Activated T-helper 17 cell treated with anti-CD3 and anti-CD28 coated beads, Interleukin-2, amount 50 U/mL, for 72 hours (primary cell): Measurements from ENCODE around the gene RXRB. TPM values are rescaled to one million over a fixed set of nuclear protein-coding genes. Genes with fewer than 3 reads are reported as not detected.
A peak's percentile ranks its signal among the peaks of the same experiment; 100 is the strongest.

Source experiments
- ATAC-seq: fragments of 150-1000 bp; cut with Tn5 transposase; replicated peaks from 2 replicates; pipeline ENCODE4 v1.10.0; 2021; ENCODE audit warnings: mild to moderate bottlenecking, moderate library complexity
- H3K27ac Mint-ChIP-seq: one replicate; pipeline ENCODE4 v1.8.0; 2022; ENCODE audit warnings: mixed read lengths
- H3K27me3 Mint-ChIP-seq: one replicate; pipeline ENCODE4 v1.8.0; 2022; ENCODE audit warnings: mixed read lengths
- H3K36me3 Mint-ChIP-seq: one replicate; pipeline ENCODE4 v1.8.0; 2022; ENCODE audit warnings: low read depth, mild to moderate bottlenecking, mixed read lengths
- H3K4me1 Mint-ChIP-seq: one replicate; pipeline ENCODE4 v1.8.0; 2022; ENCODE audit warnings: mixed read lengths
- H3K4me3 Mint-ChIP-seq: one replicate; pipeline ENCODE4 v1.8.0; 2022; ENCODE audit warnings: mild to moderate bottlenecking, mixed read lengths
- H3K9me3 Mint-ChIP-seq: one replicate; pipeline ENCODE4 v1.8.0; 2022; ENCODE audit warnings: mixed read lengths
- total RNA-seq, 2 donors: library from RNA; stranded (reverse); gene quantifications; one replicate each; pipeline ENCODE4 v1.2.3, GENCODE V29; 2022

Gene RXRB
- total RNA-seq, 2 donors from 2014 or later = 31.0 to 68.7 TPM

- H3K36me3 Mint-ChIP-seq = peaks cover 6% of the 10 kb centered on the region
- H3K27me3 Mint-ChIP-seq = peaks cover 13% of the 10 kb centered on the region
- peak overlapping the region; percentile 74 for H3K4me3 Mint-ChIP-seq
- H3K4me1 Mint-ChIP-seq = peaks cover 33% of the 10 kb centered on the region
- ATAC-seq = peak; percentile 52
- H3K9me3 Mint-ChIP-seq = peaks cover 14% of the 10 kb centered on the region
- peak overlapping the region; percentile 87 for H3K27ac Mint-ChIP-seq
These were observed 17.3 kb downstream of the RXRB start for GRCh38 chr6:33183071-33183683.

GRCh38 chr6:33181141-33181540, 19.3 kb downstream of the RXRB start:
- no peak overlapping the region for H3K27ac Mint-ChIP-seq

GRCh38 chr6:33178755-33179475, 21.6 kb downstream of the RXRB start:
- H3K9me3 Mint-ChIP-seq = peaks cover 14% of the 10 kb centered on the region
- H3K36me3 Mint-ChIP-seq = peaks cover 6% of the 10 kb centered on the region
- H3K4me3 Mint-ChIP-seq = no peak overlapping the region
- peaks cover 9% of the 10 kb centered on the region for H3K27me3 Mint-ChIP-seq
- ATAC-seq = no peak
- no peak overlapping the region for H3K27ac Mint-ChIP-seq
- H3K4me1 Mint-ChIP-seq = peaks cover 14% of the 10 kb centered on the region

More at GRCh38 chr6:33181141-33181540, 19.3 kb downstream of the RXRB start:
- ATAC-seq = no peak
- Mint-ChIP-seq H3K27me3 (no peaks in the 10 kb centered on the region), H3K4me1 (peaks cover 24% of the 10 kb centered on the region), H3K36me3 (peaks cover 6% of the 10 kb centered on the region), H3K4me3 (no peak overlapping the region), H3K9me3 (peaks cover 14% of the 10 kb centered on the region)

- ATAC-seq = no peak
- Mint-ChIP-seq H3K9me3 (peaks cover 3% of the 10 kb centered on the region), H3K4me3 (no peak overlapping the region), H3K27ac (no peak overlapping the region), H3K4me1 (peaks cover 2% of the 10 kb centered on the region), H3K36me3 (no peaks in the 10 kb centered on the region), H3K27me3 (peaks cover 9% of the 10 kb centered on the region)
These were observed 22.7 kb downstream of the RXRB start for GRCh38 chr6:33177552-33178446.

- Mint-ChIP-seq H3K9me3 (no peaks in the 10 kb centered on the region), H3K27me3 (peaks cover 12% of the 10 kb centered on the region), H3K36me3 (no peaks in the 10 kb centered on the region), H3K4me3 (no peak overlapping the region), H3K27ac (no peak overlapping the region), H3K4me1 (no peaks in the 10 kb centered on the region)
- no peak for ATAC-seq
These were observed 23.6 kb downstream of the RXRB start for GRCh38 chr6:33176906-33177305.

GRCh38 chr6:33175436-33176069, 24.9 kb downstream of the RXRB start:
- Mint-ChIP-seq H3K4me1 (no peaks in the 10 kb centered on the region), H3K27me3 (peaks cover 12% of the 10 kb centered on the region), H3K36me3 (no peaks in the 10 kb centered on the region), H3K27ac (peak overlapping the region; percentile 25), H3K4me3 (no peak overlapping the region), H3K9me3 (no peaks in the 10 kb centered on the region)
- ATAC-seq = no peak

GRCh38 chr6:33174784-33175183, 25.7 kb downstream of the RXRB start:
- peaks cover 12% of the 10 kb centered on the region for H3K27me3 Mint-ChIP-seq
- H3K4me1 Mint-ChIP-seq = no peaks in the 10 kb centered on the region

GRCh38 chr6:33173535-33174180, 26.8 kb downstream of the RXRB start:
- ATAC-seq = no peak
- peaks cover 12% of the 10 kb centered on the region for H3K27me3 Mint-ChIP-seq
- H3K27ac Mint-ChIP-seq = no peak overlapping the region
- no peaks in the 10 kb centered on the region for H3K9me3 Mint-ChIP-seq
- no peaks in the 10 kb centered on the region for H3K4me1 Mint-ChIP-seq
- no peak overlapping the region for H3K4me3 Mint-ChIP-seq
- H3K36me3 Mint-ChIP-seq = no peaks in the 10 kb centered on the region

More at GRCh38 chr6:33174784-33175183, 25.7 kb downstream of the RXRB start:
- H3K36me3 Mint-ChIP-seq = no peaks in the 10 kb centered on the region
- peak overlapping the region; percentile 25 for H3K27ac Mint-ChIP-seq
- H3K9me3 Mint-ChIP-seq = no peaks in the 10 kb centered on the region
- ATAC-seq = no peak
- H3K4me3 Mint-ChIP-seq = no peak overlapping the region

GRCh38 chr6:33172688-33173534, 27.6 kb downstream of the RXRB start:
- Mint-ChIP-seq H3K27ac (no peak overlapping the region), H3K36me3 (no peaks in the 10 kb centered on the region), H3K4me1 (no peaks in the 10 kb centered on the region), H3K27me3 (peaks cover 12% of the 10 kb centered on the region), H3K4me3 (no peak overlapping the region), H3K9me3 (no peaks in the 10 kb centered on the region)
- ATAC-seq = no peak

- Mint-ChIP-seq H3K9me3 (no peaks in the 10 kb centered on the region), H3K27me3 (peaks cover 12% of the 10 kb centered on the region), H3K4me1 (no peaks in the 10 kb centered on the region), H3K4me3 (no peak overlapping the region), H3K36me3 (no peaks in the 10 kb centered on the region), H3K27ac (no peak overlapping the region)
- no peak for ATAC-seq
These were observed 28.4 kb downstream of the RXRB start for GRCh38 chr6:33171880-33172687.

- H3K4me1 Mint-ChIP-seq = no peaks in the 10 kb centered on the region
- peaks cover 12% of the 10 kb centered on the region for H3K27me3 Mint-ChIP-seq
- no peak for ATAC-seq
- no peaks in the 10 kb centered on the region for H3K36me3 Mint-ChIP-seq
- H3K9me3 Mint-ChIP-seq = no peaks in the 10 kb centered on the region
- no peak overlapping the region for H3K4me3 Mint-ChIP-seq
- H3K27ac Mint-ChIP-seq = no peak overlapping the region
These were observed 29.2 kb downstream of the RXRB start for GRCh38 chr6:33171016-33171879.
